H7 (cell line): ENCODE results near the gene ZNF398. TPM values are rescaled to one million over a fixed set of nuclear protein-coding genes. Genes with fewer than 3 reads are reported as not detected.

ENCODE experiments used
- DNase-seq: peaks from one replicate; pipeline ENCODE4 v3.0.0; 2012
- H3K27me3 ChIP-seq: 2 replicates; pipeline ENCODE4 v1.6.0; 2011; ENCODE audit warnings: mild to moderate bottlenecking, low read length; ENCODE audit not compliant: control insufficient read depth, insufficient read depth
- H3K36me3 ChIP-seq: replicated peaks from 2 replicates; pipeline ENCODE4 v1.5.1; 2011; ENCODE audit warnings: low read length; ENCODE audit not compliant: control insufficient read depth, insufficient read depth
- H3K4me3 ChIP-seq: 2 replicates; pipeline ENCODE4 v1.5.1; 2011; ENCODE audit warnings: low read depth, mild to moderate bottlenecking, control low read depth, low read length, moderate library complexity; ENCODE audit not compliant: insufficient read depth
- total RNA-seq: library from RNA; depleted of rRNA; stranded (reverse); fragments of >200 nt; shearing (Covaris generic); gene quantifications from 2 replicates; pipeline ENCODE4 v1.2.3, GENCODE V29; 2014

The ZNF398 gene
- total RNA-seq, 1 experiment from 2014 or later = 43.0 TPM

DNA sequence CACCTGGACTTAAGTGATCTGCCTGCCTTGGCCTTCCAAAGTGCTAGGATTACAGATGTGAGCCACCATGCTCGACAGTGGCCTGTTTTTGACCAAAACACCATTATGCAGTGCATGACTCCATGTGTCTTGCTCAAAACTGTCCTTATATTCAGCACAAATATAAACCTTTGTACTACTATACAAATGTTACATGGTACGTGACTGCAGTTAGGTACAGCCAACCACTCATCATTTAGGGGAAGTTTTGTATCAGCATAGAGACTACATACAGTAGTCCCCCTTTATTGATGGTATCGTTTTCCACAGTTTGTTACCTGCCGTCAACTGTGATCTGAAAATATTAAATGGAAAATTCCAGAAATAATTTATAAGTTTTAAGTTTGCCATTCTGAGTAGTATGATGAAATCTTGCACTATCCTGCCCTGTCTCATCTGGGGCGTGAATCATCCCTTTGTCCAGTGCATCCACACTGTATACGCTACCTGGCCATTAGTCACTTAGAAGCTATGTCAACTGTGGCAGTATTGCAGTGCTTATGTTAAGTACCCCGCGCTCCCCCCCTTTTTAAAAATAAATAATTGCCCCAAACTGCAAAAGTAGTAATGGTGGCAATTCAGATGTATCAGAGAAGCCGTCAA is 24.8 kb downstream of the ZNF398 start:
- Histone ChIP-seq H3K36me3 (peaks cover 42% of the 10 kb centered on the region), H3K27me3 (no peaks in the 10 kb centered on the region), H3K4me3 (no peak overlapping the region)
- DNase-seq = no peak

DNA sequence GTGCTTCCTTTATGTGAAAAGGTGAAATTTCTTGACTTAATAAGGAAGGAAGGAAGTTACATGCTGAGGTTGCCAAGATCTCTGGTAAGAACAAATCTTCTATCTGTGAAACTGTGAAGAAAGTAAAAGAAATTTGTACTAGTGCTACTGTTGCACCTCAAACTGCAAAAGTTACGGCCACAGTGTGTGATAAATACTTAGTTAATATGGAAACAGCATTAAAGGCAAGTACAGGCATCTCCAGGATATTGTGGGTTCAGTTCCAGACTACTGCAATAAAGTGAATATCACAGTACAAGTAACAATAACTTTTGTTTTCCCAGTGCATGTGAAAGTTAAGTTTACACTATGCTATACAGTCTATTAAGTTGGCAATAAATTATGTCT is 25.3 kb downstream of the ZNF398 start:
- H3K36me3 ChIP-seq = peaks cover 44% of the 10 kb centered on the region
- H3K27me3 ChIP-seq = no peaks in the 10 kb centered on the region
- no peak overlapping the region for H3K4me3 ChIP-seq
- no peak for DNase-seq

DNA sequence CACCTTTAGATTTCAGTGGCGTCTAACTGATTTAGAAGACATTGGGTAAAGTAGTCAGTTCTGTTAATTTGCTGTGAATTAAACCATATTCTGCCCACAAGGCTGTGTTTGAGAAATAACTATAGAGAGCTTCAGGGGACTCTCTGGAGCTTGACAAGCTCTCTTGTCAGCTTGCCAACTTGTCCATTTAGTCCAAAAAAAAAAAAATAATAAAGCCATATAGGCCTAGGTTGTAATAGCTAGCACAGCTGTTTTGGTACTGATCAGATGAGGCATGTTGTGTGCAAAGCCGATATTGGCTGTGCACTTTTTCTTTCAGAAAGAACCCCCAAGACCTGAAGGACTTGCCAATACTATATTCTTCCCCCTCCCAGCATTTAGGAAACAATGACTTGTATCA is 27.9 kb downstream of the ZNF398 start:
- Histone ChIP-seq H3K4me3 (no peak overlapping the region), H3K27me3 (no peaks in the 10 kb centered on the region), H3K36me3 (peaks cover 53% of the 10 kb centered on the region)
- DNase-seq = no peak

DNA sequence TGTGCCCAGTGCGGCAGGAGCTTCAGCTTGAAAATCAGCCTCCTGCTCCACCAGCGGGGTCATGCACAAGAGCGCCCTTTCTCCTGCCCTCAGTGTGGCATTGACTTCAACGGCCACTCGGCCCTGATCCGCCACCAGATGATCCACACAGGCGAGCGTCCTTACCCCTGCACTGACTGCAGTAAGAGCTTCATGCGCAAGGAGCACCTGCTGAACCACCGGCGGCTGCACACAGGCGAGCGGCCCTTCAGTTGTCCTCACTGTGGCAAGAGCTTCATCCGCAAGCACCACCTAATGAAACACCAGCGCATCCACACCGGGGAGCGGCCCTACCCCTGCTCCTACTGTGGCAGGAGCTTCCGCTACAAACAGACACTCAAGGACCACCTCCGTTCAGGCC is 32.0 kb downstream of the ZNF398 start:
- Histone ChIP-seq H3K4me3 (no peak overlapping the region), H3K36me3 (peaks cover 58% of the 10 kb centered on the region), H3K27me3 (no peaks in the 10 kb centered on the region)
- no peak for DNase-seq

DNA sequence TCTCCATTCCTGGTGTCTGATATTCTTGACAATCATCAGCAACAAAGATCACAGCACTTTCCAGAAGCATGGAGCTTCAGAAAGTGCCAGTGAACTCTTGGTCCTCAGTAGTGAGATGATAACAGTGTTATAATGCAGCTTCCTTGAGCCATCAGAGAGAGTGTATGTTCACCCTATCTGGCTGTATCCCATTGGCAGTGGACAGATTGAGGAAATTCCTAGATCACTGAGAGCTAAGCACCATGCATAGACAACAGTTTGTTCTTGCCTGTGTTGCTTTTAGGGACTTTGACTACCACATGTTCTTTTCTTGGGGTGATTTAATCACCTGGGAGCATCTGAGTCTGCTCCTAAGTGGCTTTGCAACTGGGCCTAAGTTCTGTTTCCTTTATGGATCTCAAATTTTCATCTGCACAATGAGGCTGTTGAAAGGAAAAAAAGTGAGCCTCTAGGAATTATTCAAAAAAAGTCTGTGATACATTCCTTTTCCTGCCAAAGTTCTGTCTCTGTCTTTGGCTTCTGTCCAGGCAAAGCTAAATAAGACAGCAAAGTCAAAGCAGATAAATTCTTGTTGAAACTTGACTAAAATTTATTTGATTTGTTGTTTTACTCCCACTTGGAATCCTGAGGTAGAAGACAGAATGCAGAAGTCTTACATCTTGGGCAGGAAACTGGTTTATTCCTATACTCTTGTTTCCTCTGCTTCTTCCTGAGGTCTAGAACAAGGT is 33.6 kb downstream of the ZNF398 start:
- DNase-seq = no peak
- Histone ChIP-seq H3K4me3 (no peak overlapping the region), H3K27me3 (no peaks in the 10 kb centered on the region), H3K36me3 (peaks cover 52% of the 10 kb centered on the region)

DNA sequence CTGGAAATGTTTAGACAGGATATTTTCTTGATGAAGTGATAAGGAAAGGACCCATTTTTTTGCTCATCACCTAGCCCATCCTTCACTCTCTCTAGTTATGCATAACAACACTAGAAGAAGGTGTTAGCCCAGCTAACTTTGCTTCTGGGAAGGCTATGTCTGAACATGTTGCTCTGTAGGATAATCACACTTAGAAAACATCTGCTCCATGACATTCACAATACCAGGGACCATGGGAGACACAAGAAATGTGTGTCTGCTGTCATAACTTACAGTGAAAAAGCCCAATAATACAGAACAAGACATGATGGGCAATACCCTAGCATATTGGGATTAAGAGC is 34.2 kb downstream of the ZNF398 start:
- Histone ChIP-seq H3K4me3 (no peak overlapping the region), H3K27me3 (no peaks in the 10 kb centered on the region), H3K36me3 (peaks cover 50% of the 10 kb centered on the region)
- DNase-seq = no peak

DNA sequence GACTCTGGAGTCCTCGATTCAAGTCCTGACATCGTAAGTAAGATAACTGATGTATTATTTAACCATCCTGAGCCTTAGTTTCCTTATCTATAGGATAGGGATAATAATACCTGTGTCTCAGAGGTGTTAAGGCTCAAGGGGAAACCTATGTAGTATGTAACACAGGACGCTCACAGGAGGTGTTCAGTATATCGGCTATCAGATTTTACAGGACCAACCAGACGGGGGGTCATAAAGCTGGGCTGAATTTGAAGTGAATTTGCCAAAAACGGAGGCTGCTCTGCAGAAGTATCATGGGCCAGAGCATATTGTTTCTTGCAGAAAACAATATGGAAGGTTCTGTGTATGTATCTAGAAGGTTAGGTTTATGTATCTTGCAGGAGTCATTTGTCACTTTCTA is 37.0 kb downstream of the ZNF398 start:
- Histone ChIP-seq H3K36me3 (peaks cover 24% of the 10 kb centered on the region), H3K27me3 (no peaks in the 10 kb centered on the region), H3K4me3 (no peak overlapping the region)
- no peak for DNase-seq

DNA sequence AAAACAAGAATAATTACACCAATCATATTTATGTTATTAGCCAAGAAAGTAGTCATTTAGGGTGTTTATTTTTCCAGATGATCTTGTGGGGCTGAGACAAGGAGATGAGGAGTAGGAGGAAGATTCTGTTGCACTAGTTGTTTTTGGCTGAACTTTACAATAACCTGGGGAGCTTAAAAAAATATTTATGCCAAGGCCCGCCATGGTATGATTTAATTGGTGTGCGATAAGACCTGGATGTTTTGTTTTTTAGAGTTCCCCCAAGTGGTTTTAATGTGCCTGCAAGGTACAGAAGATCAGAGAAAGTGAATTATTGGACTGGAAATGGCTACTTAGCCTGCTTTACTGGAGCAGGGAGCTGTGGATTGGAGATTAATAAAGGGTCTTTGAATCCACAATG is 41.0 kb downstream of the ZNF398 start:
- no peak overlapping the region for H3K4me3 ChIP-seq
- DNase-seq = no peak

DNA sequence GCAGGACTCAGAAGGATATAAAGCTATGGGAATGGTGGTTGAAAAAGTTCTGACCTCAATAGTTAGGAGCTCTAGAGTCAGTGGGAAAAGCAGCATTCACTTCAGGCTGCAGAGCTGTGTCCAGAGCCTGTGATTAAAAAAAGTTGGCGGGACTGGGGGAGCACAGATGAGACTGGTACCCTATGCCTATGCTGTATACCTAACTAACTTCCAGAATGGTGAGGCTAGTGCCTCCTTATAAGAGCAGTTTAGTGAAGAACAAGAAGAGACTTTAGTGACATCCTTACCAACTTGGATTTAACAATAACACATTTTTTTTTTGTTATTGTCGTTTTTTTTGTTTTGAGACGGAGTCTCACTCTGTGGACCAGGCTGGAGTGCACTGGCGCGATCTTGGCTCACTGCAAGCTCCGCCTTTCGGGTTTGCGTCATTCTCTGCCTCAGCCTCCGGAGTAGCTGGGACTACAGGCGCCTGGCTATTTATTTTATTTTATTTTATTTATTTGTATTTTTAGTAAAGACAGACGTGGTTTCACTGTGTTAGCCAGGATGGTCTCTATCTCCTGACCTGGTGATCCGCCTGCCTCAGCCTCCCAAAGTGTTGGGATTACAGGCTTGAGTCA is 41.5 kb downstream of the ZNF398 start:
- no peak overlapping the region for H3K4me3 ChIP-seq
- H3K27me3 ChIP-seq = no peaks in the 10 kb centered on the region
- no peaks in the 10 kb centered on the region for H3K36me3 ChIP-seq
- DNase-seq = no peak

More for the DNA sequence above, 41.0 kb downstream of the ZNF398 start:
- no peaks in the 10 kb centered on the region for H3K36me3 ChIP-seq
- no peaks in the 10 kb centered on the region for H3K27me3 ChIP-seq

DNA sequence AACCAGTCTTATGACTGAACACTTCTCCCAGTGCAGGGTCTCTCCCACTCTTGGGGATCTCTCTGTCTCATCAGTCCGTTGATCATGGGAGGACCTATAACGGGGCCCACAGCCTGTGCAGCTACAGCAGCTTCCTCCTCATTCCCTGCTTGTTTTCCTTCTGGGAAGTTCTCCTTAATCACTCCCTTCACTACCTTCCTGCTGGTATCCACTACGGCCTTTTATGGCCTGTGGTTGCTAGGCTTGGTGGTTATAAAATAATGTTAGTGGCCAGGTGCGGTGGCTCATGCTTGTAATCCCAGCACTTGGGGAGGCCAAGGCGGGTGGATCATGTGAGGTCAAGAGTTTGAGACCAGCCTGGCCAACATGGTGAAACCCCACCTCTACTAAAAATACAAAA is 44.6 kb downstream of the ZNF398 start:
- H3K27me3 ChIP-seq = no peaks in the 10 kb centered on the region
- H3K36me3 ChIP-seq = no peaks in the 10 kb centered on the region
- no peak for DNase-seq
- H3K4me3 ChIP-seq = no peak overlapping the region

DNA sequence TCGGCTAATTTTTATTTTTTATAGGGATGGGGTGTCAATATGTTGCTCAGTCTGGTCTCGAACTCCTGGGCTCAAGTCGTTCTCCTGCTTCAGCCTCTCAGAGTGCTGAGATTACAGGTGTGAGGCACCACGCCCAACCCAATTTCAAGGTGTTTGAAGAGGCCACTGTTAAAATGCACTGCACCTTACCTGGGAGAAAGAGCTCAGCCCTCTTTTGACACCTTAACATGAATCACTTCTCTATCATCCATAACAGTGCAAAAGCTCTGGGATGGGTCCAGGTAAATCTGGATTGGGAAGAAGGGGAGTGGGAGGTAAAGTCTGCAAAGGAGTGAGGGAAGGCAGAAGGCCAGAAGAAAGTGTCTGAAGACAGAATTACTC is 47.5 kb downstream of the ZNF398 start:
- H3K4me3 ChIP-seq = peak overlapping the region; percentile 88

DNA sequence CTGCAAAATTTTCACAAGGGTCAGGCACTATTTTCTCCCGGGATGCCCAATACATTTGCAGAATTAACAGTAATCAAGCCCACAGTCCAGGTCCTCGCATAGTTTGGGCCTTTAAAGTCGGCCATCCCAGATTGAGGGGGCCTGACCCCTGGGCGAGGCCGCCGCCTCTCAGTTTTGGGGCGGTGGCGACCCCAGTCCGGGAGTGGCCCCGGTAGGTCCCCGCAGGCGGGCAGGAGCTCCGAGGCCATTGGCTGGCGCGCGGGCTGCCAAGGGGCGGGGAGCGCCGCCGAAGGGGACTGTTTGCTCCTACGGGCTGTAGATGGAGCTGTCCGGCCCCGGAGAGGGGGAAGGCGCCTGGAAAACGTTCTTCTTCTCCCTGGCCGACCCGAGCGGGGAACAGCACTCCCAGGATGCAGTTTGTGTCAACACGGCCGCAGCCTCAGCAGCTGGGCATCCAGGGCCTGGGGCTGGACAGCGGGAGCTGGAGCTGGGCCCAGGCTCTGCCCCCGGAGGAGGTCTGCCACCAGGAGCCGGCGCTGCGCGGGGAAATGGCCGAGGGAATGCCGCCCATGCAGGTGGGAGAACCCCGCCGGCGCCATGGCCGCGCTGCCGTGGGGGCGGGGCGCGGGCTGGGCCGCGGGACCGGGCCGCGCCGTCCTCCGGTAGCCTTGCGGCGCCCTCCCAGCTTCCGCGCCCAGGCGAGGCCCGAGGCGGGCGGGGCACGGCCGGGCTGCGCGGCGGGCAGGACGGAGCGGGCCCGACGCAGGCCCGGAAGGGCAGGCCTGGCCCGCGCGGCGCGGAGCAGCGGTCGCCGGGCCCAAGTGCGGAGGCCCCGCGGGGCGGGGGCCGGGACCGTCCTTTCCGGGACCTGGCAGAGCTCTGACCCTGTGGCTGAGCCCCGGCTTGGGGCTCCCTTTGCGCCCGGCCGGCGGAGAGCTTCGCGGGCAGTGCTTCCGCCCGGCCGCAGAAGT is 48.2 kb downstream of the ZNF398 start, which contains the start of gene ZNF282:
Gene ZNF282, plus strand, starts transcription at position 367 of the 971 bp plus-strand sequence. Its CDS starts 44 bp downstream, at position 411.
- peak; percentile 99 for DNase-seq
- no peaks in the 10 kb centered on the region for H3K27me3 ChIP-seq
- H3K4me3 ChIP-seq = peak within 1 kb of the TSS; percentile 88
- H3K36me3 ChIP-seq = peaks cover 20% of the 10 kb centered on the region

More for the DNA sequence above, 47.5 kb downstream of the ZNF398 start:
- Histone ChIP-seq H3K27me3 (no peaks in the 10 kb centered on the region), H3K36me3 (peaks cover 15% of the 10 kb centered on the region)
- DNase-seq = no peak

DNA sequence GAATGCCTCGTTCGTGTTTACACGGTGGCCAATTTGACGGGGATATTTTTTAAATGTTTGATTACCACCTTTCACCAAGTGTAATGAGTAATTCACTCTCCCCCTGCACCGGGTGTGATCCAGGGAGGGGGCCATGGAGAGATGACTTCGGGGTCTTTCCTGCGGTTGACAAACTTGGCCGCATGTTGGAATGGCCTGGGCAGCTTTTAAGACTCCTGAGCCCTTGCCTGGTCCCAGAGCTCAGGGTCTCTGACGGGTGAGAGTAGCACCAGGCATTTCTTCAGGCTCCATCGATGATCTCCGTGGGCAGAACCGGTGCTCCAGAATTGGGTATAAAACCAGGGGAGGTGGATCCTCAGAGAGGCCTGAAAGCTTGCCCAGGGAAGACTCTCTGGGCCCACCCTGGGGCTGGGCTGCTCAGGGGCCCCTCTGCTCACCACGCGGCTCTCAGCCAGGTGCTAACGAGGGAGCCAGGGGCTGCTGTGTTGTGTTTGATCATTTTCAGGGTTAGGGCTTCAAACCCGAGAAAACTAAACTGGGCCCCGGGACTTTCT is 49.0 kb downstream of the ZNF398 start:
- Histone ChIP-seq H3K27me3 (no peaks in the 10 kb centered on the region), H3K36me3 (peaks cover 25% of the 10 kb centered on the region), H3K4me3 (peak overlapping the region; percentile 88)
- peak; percentile 69 for DNase-seq

DNA sequence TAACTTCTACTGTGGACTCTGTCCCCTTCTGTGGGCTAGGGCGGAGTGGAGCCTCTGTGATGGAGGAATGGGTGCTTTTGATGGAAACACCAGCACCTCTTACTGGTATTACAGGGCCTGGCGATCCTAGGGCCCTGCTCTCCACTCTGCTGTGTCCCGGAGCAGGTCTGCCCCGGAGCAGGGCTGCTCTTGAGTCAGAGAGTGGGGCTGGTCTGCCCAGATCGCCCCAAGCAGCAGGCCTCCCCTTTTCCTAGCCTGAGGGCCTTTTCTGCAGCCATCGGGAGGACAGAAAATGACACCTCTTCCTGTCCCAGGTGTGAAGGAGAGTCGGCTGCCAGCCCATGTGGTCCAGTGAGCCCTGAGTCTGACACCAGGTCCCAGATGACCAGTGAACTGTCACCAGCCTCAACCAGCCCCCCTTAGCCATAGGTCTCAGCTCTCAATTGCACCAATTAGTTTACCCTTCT is 49.5 kb downstream of the ZNF398 start:
- Histone ChIP-seq H3K27me3 (no peaks in the 10 kb centered on the region), H3K4me3 (peak overlapping the region; percentile 88)
- peak; percentile 68 for DNase-seq

More for the DNA sequence above, 49.5 kb downstream of the ZNF398 start:
- H3K36me3 ChIP-seq = peaks cover 26% of the 10 kb centered on the region
